A204.1 (cell line): ENCODE measurements around the gene B3GLCT.

ENCODE experiments used
- FAIRE-seq: peaks from 2 replicates; lab custom pipeline; 2012; peaks lifted over from hg19 to GRCh38; lab: Jason Lieb, UNC

Gene B3GLCT

DNA sequence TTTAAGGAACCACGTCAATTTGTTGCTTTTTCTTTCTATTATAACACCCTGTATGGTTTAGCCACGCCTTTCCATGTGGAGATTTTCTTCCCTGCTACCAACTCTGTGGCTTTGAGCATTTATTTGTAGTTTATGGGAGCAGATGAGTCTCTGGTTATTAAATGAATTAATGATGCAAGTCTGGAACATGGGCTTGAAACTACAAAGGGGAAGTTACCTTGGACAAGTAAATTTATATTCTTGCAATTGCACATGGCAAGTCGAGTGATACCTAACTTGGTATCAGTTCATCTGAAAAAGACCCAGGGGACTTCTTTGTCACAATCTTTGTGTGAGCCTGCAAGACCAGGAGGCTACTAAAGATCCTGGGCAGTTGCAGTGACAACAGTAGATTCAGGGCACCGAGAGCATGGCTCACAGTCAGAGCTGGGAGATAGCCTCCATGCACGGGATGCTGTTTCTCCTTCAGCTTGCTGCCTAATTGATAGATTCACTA lies 24.4 kb downstream of the B3GLCT start:
- FAIRE-seq = no peak

DNA sequence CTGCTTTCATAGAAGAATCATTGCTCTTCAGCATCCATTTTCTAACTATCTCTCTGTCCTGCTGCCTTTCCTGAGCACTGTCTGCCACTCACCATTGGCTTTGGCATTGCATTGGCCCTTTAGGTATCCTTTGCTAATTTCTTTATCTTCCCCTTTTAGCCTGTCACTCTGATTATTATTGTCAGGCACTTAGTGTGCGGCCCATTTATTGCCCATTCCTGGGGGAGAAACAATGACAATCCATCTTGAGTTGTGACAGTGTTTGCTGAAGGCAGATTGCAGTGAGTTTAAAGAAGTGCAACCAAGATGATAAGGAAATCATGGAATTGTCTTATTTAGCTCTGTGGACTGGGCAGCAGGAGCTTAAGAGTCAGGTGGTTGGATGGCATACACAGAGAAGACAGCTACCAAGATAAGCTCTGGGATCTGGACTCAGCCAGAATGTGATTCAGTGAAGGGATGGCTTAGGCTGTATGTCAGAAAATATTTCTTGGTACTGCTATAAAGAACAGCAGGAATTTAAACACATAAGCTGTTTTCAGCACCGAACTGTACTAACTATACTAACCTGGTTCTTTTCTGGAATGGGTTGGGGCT lies 25.3 kb downstream of the B3GLCT start:
- FAIRE-seq = no peak

DNA sequence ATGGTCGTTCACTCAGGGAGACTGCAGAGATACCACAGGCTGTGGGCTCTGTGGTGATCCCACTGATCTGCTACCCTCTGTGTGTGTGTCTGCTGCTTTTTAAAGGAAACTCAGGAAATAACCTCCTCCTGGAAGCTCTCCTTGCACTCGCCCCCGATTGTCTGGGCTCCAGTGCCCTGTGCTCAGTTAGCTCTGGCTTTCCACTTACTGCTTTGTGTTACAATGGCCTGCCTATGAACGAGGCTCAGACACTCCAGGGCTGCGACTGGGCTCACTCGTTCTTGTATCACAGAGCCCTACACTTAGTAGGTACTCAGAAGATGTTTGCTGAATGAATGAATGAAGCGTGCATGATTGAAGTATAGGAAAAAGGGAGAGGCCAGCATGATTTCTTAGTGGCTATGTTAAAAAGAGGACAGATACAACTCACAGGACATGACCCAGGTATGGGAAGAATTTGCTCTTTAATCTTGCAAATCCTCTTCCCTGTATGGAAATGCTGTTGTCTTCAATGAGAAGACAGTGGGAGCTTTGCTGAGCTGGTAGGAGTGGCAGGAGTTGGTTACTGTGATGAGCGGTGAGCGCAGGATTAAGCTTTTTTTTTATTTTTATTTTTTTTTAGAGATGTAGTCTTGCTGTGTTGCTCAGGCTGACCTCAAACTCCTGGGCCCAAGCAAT lies 26.4 kb downstream of the B3GLCT start:
- FAIRE-seq = no peak

DNA sequence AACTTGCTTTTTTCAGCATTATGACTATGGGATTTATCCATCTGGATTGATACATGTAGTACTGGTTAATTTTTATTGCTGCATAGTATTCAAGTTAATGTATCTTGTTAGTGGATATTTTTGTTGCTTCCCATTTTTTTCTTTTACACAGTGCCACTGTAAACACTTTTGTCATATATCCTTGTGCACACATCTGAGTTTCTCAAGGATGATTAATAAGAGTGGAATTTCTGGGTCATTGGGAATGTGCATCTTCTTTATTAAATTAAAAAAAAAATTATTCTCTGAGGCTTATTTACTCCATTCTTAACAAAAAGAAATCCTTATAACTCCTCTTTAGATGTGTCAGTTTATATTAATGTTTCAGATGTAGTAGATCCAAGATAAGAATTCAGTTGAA lies 27.3 kb downstream of the B3GLCT start:
- FAIRE-seq = no peak

DNA sequence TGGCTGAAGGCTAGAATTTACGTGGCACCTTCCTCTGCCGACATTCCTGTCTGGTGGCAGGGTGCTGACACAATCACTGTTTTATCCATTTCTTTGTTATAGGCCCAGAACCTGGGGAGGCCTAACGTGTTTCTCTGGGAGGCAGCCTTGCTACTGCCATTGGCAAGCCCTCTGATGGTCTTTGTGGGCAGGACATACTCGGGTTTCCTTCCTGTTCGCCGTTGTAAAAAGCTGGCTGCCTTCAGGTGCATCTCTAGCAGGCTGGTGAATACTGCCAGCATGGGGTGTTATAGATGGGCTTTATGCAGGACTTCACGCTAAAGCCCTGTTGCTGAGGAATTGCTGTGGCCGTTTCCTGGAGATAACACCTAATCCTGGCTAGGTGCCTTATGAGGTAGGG lies 28.1 kb downstream of the B3GLCT start:
- no peak for FAIRE-seq

DNA sequence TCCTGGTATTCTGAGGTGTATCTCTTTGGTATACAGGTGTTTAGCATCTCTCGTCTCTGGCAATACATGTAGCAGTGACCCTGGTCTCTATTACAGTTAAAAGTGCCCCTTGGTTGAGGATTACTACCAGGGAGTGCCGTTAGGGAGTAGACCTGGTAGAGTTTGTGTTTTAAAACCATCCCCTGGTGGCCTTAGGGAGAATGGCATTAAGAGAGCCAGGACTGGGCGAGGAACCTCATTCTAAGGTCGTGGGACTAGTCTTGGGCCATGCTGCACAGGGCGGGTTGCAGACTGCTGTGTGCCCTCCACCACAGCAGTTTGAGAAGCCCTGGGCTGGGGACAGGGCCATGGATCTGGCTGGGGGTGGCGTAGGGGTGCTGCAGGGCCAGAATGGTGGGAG lies 35.0 kb downstream of the B3GLCT start:
- no peak for FAIRE-seq

DNA sequence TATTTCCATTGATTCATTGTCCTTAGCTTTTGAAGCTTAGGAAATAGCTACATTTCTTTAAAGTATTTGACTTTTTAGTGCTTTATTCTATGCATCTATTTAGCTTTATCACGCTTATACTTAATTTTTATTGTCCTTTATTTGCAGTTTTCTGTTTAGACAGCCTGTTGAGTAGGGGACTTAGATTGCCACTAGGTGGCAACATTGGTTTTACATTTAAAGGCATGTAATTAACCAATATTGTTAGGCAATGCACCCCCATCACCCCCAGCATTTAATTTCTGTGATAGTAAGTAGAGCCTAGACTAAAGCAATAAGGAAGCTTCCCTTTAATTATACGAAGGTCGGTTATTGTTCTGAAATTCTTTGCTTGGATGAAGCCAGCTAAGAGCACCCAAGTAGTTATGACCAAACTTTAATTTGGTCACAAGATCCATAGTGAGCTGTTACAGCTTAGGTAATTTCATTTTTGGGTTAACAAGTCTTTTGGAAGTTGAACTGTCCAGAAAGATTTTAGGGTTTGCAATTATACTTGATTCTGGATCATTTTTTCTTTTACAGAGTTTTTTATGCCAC lies 36.5 kb downstream of the B3GLCT start:
- peak; percentile 65 for FAIRE-seq

DNA sequence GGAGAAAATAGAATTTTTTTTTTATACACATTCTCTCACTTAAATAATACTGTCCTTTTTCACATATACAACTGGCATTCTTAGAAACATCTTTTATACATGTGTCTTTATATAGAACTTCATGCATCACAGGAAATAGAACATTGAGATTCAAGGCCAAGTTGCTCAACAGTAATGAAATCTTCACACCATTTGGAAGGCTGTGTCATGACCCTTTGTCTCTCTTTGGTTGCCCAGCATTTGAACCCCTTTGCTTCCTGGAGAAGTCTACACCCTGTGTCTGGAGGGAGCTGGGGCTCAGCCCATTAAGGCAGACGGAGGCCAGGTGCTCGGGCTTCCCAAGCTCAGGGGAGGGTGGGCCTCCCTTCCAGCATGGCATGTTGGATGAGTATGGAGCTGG lies 41.1 kb downstream of the B3GLCT start:
- no peak for FAIRE-seq

DNA sequence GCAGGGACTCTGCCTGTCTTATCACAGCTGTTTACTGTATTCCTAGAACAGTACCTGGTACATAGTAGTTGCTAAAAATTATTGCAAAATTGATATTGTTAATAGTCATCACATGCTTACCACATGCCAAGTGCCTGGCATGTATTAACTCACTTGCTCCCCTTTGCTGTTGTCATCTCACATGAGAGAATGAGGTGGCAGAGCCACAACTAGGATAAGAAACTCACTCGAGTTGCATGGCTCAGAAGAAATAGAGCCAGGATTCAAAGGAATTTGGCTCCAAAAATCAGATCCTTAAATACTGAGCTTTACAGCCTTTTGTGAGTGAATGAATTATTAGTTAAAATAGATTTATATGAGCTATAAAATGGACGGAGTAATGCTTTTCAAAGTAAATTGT lies 42.6 kb downstream of the B3GLCT start:
- FAIRE-seq = no peak

DNA sequence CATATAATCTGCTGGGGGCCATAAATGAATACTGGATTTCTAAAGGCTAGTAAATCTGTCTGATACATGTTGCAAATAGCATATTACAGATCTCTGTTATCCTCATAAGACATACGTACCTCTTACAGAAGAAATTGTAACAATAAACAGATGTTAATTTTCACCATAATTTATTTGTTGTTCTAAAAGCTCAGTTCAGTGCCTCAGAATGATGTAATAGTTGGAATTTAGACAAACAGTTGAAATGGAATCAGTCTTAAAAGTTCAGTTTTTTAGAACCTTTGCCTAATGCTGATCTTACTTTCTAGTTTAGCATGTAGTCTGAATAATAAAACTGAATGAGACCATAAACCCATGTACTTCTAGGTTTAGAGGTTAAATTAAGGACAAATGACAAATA lies 43.1 kb downstream of the B3GLCT start:
- no peak for FAIRE-seq

DNA sequence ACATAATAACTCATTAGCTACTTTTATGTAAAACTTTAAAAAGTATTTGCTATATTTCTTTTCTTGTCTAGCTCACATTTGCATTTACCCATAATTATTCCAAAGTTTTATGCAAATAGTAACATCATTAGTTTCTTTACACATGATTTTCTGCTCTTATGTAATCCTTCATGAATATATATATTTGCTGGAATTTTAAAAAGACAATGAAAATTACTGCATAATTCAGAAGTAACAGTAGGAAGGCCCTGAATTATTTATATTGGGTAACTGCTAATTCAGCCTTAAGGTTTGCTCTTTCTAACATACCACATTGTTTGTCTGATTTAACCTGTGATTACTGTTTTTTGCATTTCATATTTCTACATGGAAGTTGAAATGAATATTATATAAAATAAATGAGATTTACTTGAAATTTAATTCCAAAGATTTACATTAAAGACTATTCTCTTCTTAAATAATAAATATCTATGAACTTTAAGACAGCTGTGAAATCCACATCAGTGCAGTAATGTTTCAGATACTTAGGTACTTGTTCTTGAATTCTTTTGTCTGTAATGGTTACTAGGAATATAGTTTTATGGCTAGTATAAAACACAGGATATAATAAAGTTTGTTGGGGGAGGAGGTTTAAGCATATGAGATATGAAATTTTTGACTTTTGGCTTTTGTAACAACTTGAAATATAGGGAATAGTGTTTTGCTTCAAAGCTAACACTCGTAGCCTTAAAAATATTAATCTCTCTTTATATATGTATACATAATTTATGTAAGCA lies 46.0 kb downstream of the B3GLCT start:
- no peak for FAIRE-seq

DNA sequence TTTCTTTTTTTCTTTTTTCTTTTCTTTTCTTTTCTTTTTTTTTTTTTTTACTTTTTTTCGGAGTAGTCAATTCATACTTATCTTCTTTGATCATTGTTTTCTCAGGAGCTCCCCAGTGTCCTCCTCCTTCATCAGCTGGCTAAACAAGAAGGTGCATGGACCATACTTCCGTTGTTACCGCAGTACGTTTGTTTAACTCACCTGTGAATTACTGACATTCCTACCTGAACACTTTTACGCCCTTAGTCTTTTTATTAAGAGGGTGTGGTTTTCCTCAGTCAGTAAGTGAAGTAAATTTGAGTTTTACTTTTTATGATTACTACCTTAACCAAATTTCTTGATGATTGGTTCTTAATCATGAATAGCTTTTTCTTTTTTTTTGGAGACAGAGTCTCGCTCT lies 47.1 kb downstream of the B3GLCT start:
- no peak for FAIRE-seq

DNA sequence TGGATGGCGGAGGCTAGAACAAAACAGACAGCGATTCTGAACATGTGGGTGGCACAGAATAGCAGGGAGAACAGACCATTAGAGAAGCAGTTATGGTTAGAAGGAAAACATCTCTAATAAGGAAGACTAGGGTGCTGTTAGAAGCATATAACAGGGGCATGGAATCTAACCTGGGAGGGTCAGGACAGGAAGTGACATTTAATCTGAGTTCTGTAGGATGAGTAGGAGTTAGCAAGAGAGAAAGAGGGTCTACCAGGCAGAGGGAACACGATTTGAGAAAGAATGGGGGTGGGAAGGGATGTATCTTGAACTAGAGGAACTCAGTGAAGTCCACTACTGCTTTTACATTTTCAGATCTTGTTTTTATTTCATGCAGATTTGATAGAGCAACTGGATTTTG lies 48.6 kb downstream of the B3GLCT start:
- FAIRE-seq = no peak

DNA sequence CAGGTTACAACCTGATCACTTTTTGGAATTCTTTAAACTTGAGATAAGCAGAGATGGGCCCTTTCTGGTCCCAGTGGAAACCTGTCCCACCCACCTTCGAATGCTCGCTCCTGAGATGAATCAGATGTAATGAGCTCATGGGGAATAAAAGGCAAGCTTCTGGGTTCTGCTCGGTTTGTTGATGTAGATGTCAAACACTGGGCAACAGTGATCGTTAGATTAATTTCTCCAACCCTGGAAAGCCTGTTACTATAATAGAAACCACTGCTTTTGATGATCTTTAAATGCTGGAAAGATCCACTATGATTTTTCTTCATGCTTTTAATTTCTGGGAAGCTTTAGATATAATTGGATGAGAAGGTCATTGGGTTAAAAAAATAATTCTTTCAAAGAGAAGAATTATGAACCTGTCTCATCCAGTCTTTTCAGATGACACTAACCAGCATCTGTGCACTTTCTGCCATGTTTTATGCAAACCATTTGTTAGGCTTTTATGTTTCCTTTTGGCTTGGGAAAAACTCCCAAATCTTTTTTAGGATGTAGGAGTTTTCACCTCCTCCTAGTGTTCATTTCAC lies 49.3 kb downstream of the B3GLCT start:
- FAIRE-seq = no peak

DNA sequence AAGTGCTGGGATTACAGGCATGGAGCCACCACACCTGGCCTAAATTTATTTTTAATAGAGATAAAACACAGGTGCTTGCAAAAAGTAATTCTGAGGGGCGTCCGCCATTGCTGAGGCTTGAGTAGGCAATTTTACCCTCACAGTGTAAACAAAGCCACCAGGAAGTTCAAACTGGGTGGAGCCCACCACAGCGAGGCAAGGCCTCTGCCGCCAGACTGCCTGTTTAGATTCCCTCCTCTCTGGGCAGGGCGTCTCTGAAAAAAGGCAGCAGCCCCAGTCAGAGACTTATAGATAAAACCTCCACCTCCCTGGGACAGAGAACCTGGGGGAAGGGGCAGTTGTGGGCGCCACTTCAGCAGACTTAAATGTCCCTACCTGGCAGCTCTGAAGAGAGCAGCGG lies 50.7 kb downstream of the B3GLCT start:
- FAIRE-seq = no peak

DNA sequence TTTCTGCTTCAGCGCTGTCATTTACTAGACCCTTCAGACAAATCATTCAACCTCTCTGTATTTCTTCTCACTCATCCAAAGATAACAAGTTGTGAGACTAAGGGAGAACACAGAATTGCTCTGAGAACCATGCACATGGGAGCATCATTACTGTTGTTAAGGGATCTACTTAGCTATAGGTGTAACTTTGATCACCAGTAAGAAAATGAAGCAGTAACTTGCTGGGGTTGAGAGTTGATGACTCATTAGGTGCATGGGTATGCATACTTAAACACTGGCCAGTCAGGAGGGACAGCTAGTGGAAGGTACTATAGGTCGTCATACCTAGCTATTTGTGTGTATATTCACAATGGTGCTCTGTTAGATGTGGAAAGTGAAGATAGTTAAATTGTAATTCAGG lies 61.5 kb downstream of the B3GLCT start:
- FAIRE-seq = no peak

DNA sequence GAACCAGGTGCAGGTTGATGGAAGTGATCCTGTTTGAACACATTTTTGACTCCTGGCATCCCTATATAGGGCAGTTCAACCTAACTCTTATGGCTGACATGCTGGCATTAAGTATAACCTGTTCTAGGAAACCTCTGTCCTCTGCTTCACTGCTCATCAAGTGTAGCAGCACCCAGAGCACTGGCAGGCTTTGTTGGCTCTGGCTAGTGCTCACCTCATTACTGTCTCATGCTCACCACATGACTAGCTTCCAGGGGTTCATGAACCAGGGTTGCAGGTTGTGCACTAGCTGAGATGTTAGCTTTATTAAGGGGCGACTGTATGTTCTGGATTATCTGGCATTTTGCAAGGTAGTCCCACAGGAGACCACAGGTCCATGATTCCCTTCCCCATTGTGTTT lies 63.6 kb downstream of the B3GLCT start:
- no peak for FAIRE-seq

DNA sequence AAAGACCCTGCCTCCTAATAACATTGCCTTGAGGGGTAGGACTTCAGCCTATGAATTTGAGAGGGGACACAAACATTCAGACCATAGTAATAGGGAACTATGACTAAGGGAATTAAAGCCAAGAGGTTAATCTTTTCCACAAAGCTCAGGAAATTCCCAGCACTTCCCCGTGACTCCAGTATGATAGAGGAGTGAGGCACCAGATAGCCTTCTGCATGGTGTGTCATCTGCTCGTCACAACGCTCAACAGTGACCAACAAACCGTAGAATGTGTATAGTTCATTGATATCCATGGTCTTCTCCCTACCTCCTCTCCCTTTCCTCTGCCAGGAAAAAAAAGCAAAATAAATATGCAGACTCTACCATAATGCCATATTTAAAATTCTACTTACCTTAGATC lies 64.4 kb downstream of the B3GLCT start:
- no peak for FAIRE-seq

DNA sequence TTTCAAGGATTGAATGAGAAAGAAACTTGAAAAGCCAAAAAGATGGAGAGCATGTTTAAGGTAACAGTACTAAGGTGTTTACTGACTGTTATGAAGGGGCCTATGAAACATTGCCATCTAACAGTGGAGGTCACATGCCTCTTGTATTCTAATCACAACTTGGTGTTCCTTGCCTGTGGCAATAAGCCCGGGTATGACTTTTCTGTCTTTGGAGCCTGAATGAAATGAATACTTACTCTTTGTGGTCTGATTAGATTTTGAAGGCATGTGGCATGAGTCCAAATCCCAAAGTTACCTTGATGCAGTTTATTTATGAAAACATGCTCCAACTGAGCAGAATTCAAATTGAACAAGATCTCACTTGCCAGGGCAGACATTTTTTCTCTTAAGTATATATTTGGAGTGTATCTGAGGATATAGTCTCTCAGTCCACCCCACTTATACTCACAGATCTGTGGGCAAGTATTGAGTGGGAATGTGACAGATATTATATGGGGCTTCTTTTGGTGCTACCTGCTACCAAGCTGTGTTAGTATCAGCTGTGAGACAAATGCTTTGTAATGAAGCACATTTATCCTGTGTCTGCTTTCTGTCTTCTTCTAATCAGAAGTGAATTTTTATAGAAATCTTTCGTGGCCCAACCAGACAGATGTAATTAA lies 67.5 kb downstream of the B3GLCT start:
- no peak for FAIRE-seq

DNA sequence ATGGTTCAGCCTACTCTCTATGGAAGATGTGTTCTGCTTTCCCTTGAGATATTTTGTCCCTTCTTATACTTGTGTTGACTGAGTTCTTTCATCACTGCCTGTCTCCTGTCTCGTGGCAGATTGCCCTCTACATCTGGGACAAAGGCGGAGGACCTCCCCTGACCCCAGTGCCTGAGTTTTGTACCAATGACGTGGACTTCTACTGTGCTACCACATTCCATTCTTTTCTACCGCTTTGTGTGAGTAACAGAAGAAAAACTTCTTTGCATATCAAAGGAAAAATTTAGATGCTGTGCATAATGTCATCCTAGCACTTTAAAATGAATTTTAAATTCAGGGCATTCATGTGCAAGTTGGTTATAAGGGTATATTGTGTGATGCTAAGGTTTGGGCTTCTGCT lies 74.6 kb downstream of the B3GLCT start:
- FAIRE-seq = no peak

DNA sequence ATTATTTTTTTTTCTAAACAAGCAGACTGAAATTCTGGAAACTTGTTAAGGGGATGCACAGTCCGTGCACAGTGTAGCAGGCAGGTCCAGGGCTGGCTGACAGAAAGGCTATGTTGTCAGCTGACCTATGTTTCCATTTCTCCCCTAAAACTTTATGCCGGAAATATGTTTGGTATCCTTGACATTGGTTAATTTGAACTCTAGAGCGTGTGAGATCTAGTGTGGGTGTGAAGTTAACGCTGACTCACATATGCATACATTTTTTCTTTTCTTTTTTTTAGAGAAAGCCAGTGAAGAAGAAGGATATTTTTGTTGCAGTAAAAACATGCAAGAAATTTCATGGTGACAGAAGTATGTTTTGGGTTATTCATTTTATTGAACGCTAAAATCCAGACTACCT lies 76.6 kb downstream of the B3GLCT start:
- no peak for FAIRE-seq

DNA sequence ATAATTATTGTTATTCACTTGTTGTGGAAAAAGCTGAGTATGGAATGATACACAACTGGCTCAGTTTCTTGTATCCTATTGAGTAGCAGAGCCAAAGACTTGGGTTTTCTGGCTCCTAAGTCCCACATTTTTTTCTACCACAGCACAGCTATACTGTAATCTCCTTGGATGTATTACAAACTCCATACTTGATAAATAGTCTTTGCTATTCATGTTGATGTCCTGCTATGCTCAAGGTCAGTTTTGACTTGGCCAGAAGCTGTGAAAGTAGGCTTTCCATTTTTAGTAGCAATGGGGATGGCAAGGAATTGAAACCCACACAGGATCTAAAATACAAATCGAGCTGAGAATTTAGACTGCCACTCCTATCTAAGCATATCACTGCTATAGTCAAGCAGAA lies 79.1 kb downstream of the B3GLCT start:
- FAIRE-seq = no peak
